ENCODE results near the gene STRBP. TPM values are rescaled to one million over a fixed set of nuclear protein-coding genes. Genes with fewer than 3 reads are reported as not detected.

Gene STRBP
- total and polyA plus RNA-seq, 9 of the 15 experiments (the other 6 are each of a cell fraction or from before 2014, with no cell fraction given), result 27.7 to 84.0 (median 70.2) TPM

GRCh38 chr9:123265833-123266232, 2.6 kb downstream of the STRBP start:
- FAIRE-seq (peak; percentile 71), DNase-seq (ENCODE audit: extremely low read depth in 1 of 4, low spot score in 3 of 4) (peak; percentile 33 to 62 (median 44)), ATAC-seq (peak; percentile 78)
- H3K27me3 ChIP-seq (ENCODE audit: control insufficient read depth in 2 of 2, insufficient read depth in 2 of 2, low read length in 2 of 2), result no peaks in the 10 kb centered on the region
- ChIA-PET CTCF (ENCODE audit: low intra/inter-chr PET ratio) (no interaction called here), POLR2A (interaction anchor here (0.6 to 1.7 kb wide), 7 partner anchors 12 to 59 kb away, joined by 3 to 5 read pairs (median 3); no protein-coding TSS in a partner anchor)
- H3K9ac ChIP-seq (ENCODE audit: insufficient read depth in 1 of 2, low read depth in 2 of 2, low read length in 2 of 2), result peak overlapping the region; percentile 48 to 53; a peak in 3 of 4 replicates
- H3K9me1 ChIP-seq (ENCODE audit: control insufficient read depth, insufficient read depth, low read length), result peaks cover 3% of the 10 kb centered on the region
- no TSS peak for BruUV-seq (replicated peaks)
- 50% methylated on average over 4 of the region's 4 CpGs for WGBS (ENCODE audit: insufficient coverage, low coverage, missing lambda C conversion rate)
- in situ Hi-C loops (cut with MboI) (no loop called here), intact Hi-C loops (cut with micrococcal nuclease) (no loop called here)
- peaks cover 24 to 27% of the 10 kb centered on the region in 2 experiments for H3K4me1 ChIP-seq (replicated peaks in 1 of 2; ENCODE audit: control insufficient read depth in 2 of 2, insufficient read depth in 2 of 2, low read length in 2 of 2)
- H3K27ac ChIP-seq (ENCODE audit: extremely low read depth, low read depth, low read length), result no peak overlapping the region; the same call in 1 of the 3 replicates
- H3K36me3 ChIP-seq (ENCODE audit: control insufficient read depth, insufficient read depth, low read length), result no peaks in the 10 kb centered on the region; the same call in 2 of the 3 replicates
- H3K79me2 ChIP-seq (ENCODE audit: control insufficient read depth, insufficient read depth, low read length), result peaks cover 75% of the 10 kb centered on the region
- H3K4me3 ChIP-seq, result no peak overlapping the region
- peaks cover 7% of the 10 kb centered on the region; the same call in 1 of the 2 replicates for H4K20me1 ChIP-seq (replicated peaks; ENCODE audit: control insufficient read depth, insufficient read depth, low read length)
- H3K4me2 ChIP-seq (ENCODE audit: insufficient read depth, low read length), result peak overlapping the region; percentile 75
- no peaks in the 10 kb centered on the region for H3K9me3 ChIP-seq (replicated peaks; ENCODE audit: control insufficient read depth, insufficient read depth, low read depth, low read length)
- no peak overlapping the region for H2AFZ ChIP-seq (ENCODE audit: low read depth, low read length)
- no peak for TF ChIP-seq CBX3 (IDR thresholded peaks at IDR 0.05; ENCODE audit: borderline replicate concordance in 1 of 2, low read length in 2 of 2)
- no peak for TF ChIP-seq PHF8 (IDR thresholded peaks at IDR 0.05; ENCODE audit: borderline replicate concordance, low read length)
- no peak for TF ChIP-seq HNRNPL (IDR thresholded peaks at IDR 0.05; ENCODE audit: low read depth, low read length)
- TF ChIP-seq JUNB (CRISPR knock-in tag; conservative IDR thresholded peaks at IDR 0.05), result no peak
- 0 out of 2 replicates have a peak, but pooled peaks have one; percentile 48 for TF ChIP-seq IRF9 (tag; IDR thresholded peaks at IDR 0.05)
- no peak for TF ChIP-seq RFX1 (IDR thresholded peaks at IDR 0.05)
- no peak for TF ChIP-seq ZNF57 (CRISPR knock-in tag; IDR thresholded peaks at IDR 0.05)
- peak; percentile 66 for TF ChIP-seq ZNF143 (CRISPR knock-in tag; IDR thresholded peaks at IDR 0.05)
- TF ChIP-seq ZZZ3 (IDR thresholded peaks at IDR 0.05), result no peak
- TF ChIP-seq BDP1 (IDR thresholded peaks at IDR 0.05; ENCODE audit: insufficient read depth, insufficient read length), result no peak
- TF ChIP-seq, protein P1, sequence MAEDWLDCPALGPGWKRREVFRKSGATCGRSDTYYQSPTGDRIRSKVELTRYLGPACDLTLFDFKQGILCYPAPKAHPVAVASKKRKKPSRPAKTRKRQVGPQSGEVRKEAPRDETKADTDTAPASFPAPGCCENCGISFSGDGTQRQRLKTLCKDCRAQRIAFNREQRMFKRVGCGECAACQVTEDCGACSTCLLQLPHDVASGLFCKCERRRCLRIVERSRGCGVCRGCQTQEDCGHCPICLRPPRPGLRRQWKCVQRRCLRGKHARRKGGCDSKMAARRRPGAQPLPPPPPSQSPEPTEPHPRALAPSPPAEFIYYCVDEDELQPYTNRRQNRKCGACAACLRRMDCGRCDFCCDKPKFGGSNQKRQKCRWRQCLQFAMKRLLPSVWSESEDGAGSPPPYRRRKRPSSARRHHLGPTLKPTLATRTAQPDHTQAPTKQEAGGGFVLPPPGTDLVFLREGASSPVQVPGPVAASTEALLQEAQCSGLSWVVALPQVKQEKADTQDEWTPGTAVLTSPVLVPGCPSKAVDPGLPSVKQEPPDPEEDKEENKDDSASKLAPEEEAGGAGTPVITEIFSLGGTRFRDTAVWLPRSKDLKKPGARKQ (CRISPR knock-in tag; IDR thresholded peaks at IDR 0.05), result no peak
- no peak for TF ChIP-seq XRCC4 (IDR thresholded peaks at IDR 0.05; ENCODE audit: extremely low read depth, insufficient read depth, insufficient read length)
- TF ChIP-seq WHSC1 (IDR thresholded peaks at IDR 0.05; ENCODE audit: low read length), result no peak
- TF ChIP-seq NR2C2 (CRISPR knock-in tag; IDR thresholded peaks at IDR 0.05), result no peak
- TF ChIP-seq NR2C2 (tag; IDR thresholded peaks at IDR 0.05), result no peak
- TF ChIP-seq SPI1 (IDR thresholded peaks at IDR 0.05; ENCODE audit: borderline replicate concordance, low read depth, low read length), result no peak
- 0 out of 2 replicates have a peak, but pooled peaks have one; percentile 61 for TF ChIP-seq DMBX1 (CRISPR knock-in tag; IDR thresholded peaks at IDR 0.05; ENCODE audit: borderline replicate concordance)
- peak; percentile 60; the same call in 1 of the 2 replicates for TF ChIP-seq ATF4 (CRISPR knock-in tag; IDR thresholded peaks at IDR 0.05)

Measured in K562 (cell line).